Activated T-helper 2 cell treated with anti-CD3 and anti-CD28 coated beads, Interferon-gamma antibody, Interleukin-2, Interleukin-4, amounts not matched to agents 10 μg/mL and 5 μg/mL and 100 μg/mL, durations not matched to agents 14 hours and 24 hours and 36 hours (primary cell): ENCODE results near the gene SRM. TPM values are rescaled to one million over a fixed set of nuclear protein-coding genes. Genes with fewer than 3 reads are reported as not detected.
"Not testable (repeated sequence)": the region's sequence is repeated elsewhere in the genome, so short reads cannot be mapped to it uniquely, and the experiment has no call there.

Experiments used
- DNase-seq: peaks from one replicate; pipeline ENCODE4 v3.0.0; 2021; ENCODE audit warnings: low spot score
- H3K27ac Mint-ChIP-seq: one replicate; pipeline ENCODE4 v1.8.0; 2021; ENCODE audit warnings: mixed read lengths
- H3K27me3 Mint-ChIP-seq: one replicate; pipeline ENCODE4 v1.8.0; 2021; ENCODE audit warnings: low read depth, mixed read lengths
- H3K36me3 Mint-ChIP-seq: one replicate; pipeline ENCODE4 v1.8.0; 2021; ENCODE audit warnings: low read depth, mixed read lengths
- H3K4me1 Mint-ChIP-seq: one replicate; pipeline ENCODE4 v1.8.0; 2021; ENCODE audit warnings: low read depth, mixed read lengths
- H3K4me3 Mint-ChIP-seq: one replicate; pipeline ENCODE4 v1.8.0; 2021; ENCODE audit warnings: low read depth, mild to moderate bottlenecking, moderate library complexity, mixed read lengths
- H3K9me3 Mint-ChIP-seq: one replicate; pipeline ENCODE4 v1.8.0; 2021; ENCODE audit warnings: mixed read lengths
- intact Hi-C: fragments of 100-400 bp; cut with micrococcal nuclease; formaldehyde crosslinking; loops from one replicate; pipeline ENCODE4 v1.15.1; 2023
- total RNA-seq: library from RNA; stranded (reverse); gene quantifications from 2 replicates; pipeline ENCODE4 v1.2.3, GENCODE V29; 2022

The SRM gene
- total RNA-seq, 1 donor from 2014 or later = 233 TPM

- Mint-ChIP-seq H3K36me3 (no peaks in the 10 kb centered on the region), H3K27me3 (no peaks in the 10 kb centered on the region), H3K9me3 (no peaks in the 10 kb centered on the region), H3K4me3 (no peak within 1 kb of the TSS), H3K27ac (no peak within 1 kb of the TSS), H3K4me1 (no peaks in the 10 kb centered on the region)
- intact Hi-C loops = no loop called here
- no peak for DNase-seq
These were observed 13.0 kb downstream of the SRM start, which contains the start of gene MASP2 for GRCh38 chr1:11046625-11047365. MASP2 (minus strand) TSS chr1:11047239; CDS start chr1:11047207, 32 bp downstream.

GRCh38 chr1:11046270-11046566, 13.6 kb downstream of the SRM start:
- Mint-ChIP-seq H3K4me1 (no peaks in the 10 kb centered on the region), H3K27me3 (no peaks in the 10 kb centered on the region), H3K9me3 (no peaks in the 10 kb centered on the region), H3K36me3 (no peaks in the 10 kb centered on the region), H3K4me3 (no peak overlapping the region), H3K27ac (no peak overlapping the region)
- intact Hi-C loops = no loop called here
- no peak for DNase-seq

- intact Hi-C loops = no loop called here
- Mint-ChIP-seq H3K36me3 (no peaks in the 10 kb centered on the region), H3K27me3 (no peaks in the 10 kb centered on the region), H3K4me1 (no peaks in the 10 kb centered on the region), H3K9me3 (no peaks in the 10 kb centered on the region), H3K4me3 (no peak overlapping the region), H3K27ac (no peak overlapping the region)
- DNase-seq = no peak
These were observed 14.2 kb downstream of the SRM start for GRCh38 chr1:11045428-11046269.

GRCh38 chr1:11044849-11045427, 14.9 kb downstream of the SRM start:
- Mint-ChIP-seq H3K9me3 (no peaks in the 10 kb centered on the region), H3K27ac (no peak overlapping the region), H3K27me3 (no peaks in the 10 kb centered on the region), H3K4me1 (no peaks in the 10 kb centered on the region), H3K4me3 (no peak overlapping the region), H3K36me3 (no peaks in the 10 kb centered on the region)
- no peak for DNase-seq
- intact Hi-C loops = no loop called here

GRCh38 chr1:11044086-11044848, 15.6 kb downstream of the SRM start:
- no peak for DNase-seq
- intact Hi-C loops = no loop called here
- Mint-ChIP-seq H3K36me3 (no peaks in the 10 kb centered on the region), H3K4me3 (no peak overlapping the region), H3K27me3 (no peaks in the 10 kb centered on the region), H3K9me3 (no peaks in the 10 kb centered on the region), H3K4me1 (no peaks in the 10 kb centered on the region), H3K27ac (no peak overlapping the region)

GRCh38 chr1:11042995-11043874, 16.6 kb downstream of the SRM start:
- H3K4me1 Mint-ChIP-seq = no peaks in the 10 kb centered on the region
- no peak for DNase-seq

GRCh38 chr1:11042065-11042464, 17.8 kb downstream of the SRM start:
- peaks cover 2% of the 10 kb centered on the region for H3K4me1 Mint-ChIP-seq
- intact Hi-C loops = no loop called here
- H3K36me3 Mint-ChIP-seq = no peaks in the 10 kb centered on the region
- no peak overlapping the region for H3K27ac Mint-ChIP-seq
- DNase-seq = no peak
- H3K9me3 Mint-ChIP-seq = no peaks in the 10 kb centered on the region
- no peaks in the 10 kb centered on the region for H3K27me3 Mint-ChIP-seq
- H3K4me3 Mint-ChIP-seq = no peak overlapping the region

More at GRCh38 chr1:11042995-11043874, 16.6 kb downstream of the SRM start:
- Mint-ChIP-seq H3K27ac (no peak overlapping the region), H3K36me3 (no peaks in the 10 kb centered on the region), H3K4me3 (no peak overlapping the region), H3K27me3 (no peaks in the 10 kb centered on the region), H3K9me3 (no peaks in the 10 kb centered on the region)
- intact Hi-C loops = no loop called here

GRCh38 chr1:11041048-11041447, 18.8 kb downstream of the SRM start:
- intact Hi-C loops = no loop called here
- peaks cover 2% of the 10 kb centered on the region for H3K4me1 Mint-ChIP-seq
- H3K4me3 Mint-ChIP-seq = no peak overlapping the region
- DNase-seq = no peak
- no peaks in the 10 kb centered on the region for H3K36me3 Mint-ChIP-seq
- H3K9me3 Mint-ChIP-seq = no peaks in the 10 kb centered on the region
- H3K27ac Mint-ChIP-seq = no peak overlapping the region
- no peaks in the 10 kb centered on the region for H3K27me3 Mint-ChIP-seq

GRCh38 chr1:11040105-11040429, 19.8 kb downstream of the SRM start:
- H3K27me3 Mint-ChIP-seq, intact Hi-C loops, H3K27ac Mint-ChIP-seq, H3K4me1 Mint-ChIP-seq, H3K36me3 Mint-ChIP-seq, H3K9me3 Mint-ChIP-seq, H3K4me3 Mint-ChIP-seq, DNase-seq: not testable (repeated sequence)

- no peak overlapping the region for H3K27ac Mint-ChIP-seq
- intact Hi-C loops = no loop called here
- H3K36me3 Mint-ChIP-seq = no peaks in the 10 kb centered on the region
- no peaks in the 10 kb centered on the region for H3K27me3 Mint-ChIP-seq
- H3K9me3 Mint-ChIP-seq = no peaks in the 10 kb centered on the region
- no peak for DNase-seq
- H3K4me3 Mint-ChIP-seq = no peak overlapping the region
- peaks cover 2% of the 10 kb centered on the region for H3K4me1 Mint-ChIP-seq
These were observed 20.3 kb downstream of the SRM start for GRCh38 chr1:11039351-11040104.

GRCh38 chr1:11037740-11038182, 22.1 kb downstream of the SRM start:
- Mint-ChIP-seq H3K27me3 (no peaks in the 10 kb centered on the region), H3K36me3 (no peaks in the 10 kb centered on the region), H3K9me3 (no peaks in the 10 kb centered on the region), H3K4me3 (no peak overlapping the region), H3K27ac (no peak overlapping the region), H3K4me1 (peaks cover 2% of the 10 kb centered on the region)
- intact Hi-C loops = loop anchor here (1.0 kb wide), 1 partner anchor 605 kb away; no protein-coding TSS in a partner anchor
- DNase-seq = peak; percentile 78
